Spinal cord (tissue), 10 donors: ENCODE data around the gene STRBP. TPM values are rescaled to one million over a fixed set of nuclear protein-coding genes. Genes with fewer than 3 reads are reported as not detected.
"Not testable (repeated sequence)": the region's sequence is repeated elsewhere in the genome, so short reads cannot be mapped to it uniquely, and the experiment has no call there.

ENCODE experiments used
- DNase-seq, 6 donors: peaks; one replicate each; pipeline versions ENCODE4 v3.0.0 to v3.0.0-alpha.2; 2013 to 2015; ENCODE audit warnings: low spot score in 6 of 6, low read depth in 4 of 6
- H3K27ac ChIP-seq: one replicate; pipeline ENCODE4 v1.5.1; 2013; ENCODE audit warnings: low read depth, low read length, control low read depth
- H3K27me3 ChIP-seq: one replicate; pipeline ENCODE4 v1.6.1; 2013; ENCODE audit warnings: low read length; ENCODE audit not compliant: control insufficient read depth, insufficient read depth
- H3K36me3 ChIP-seq: one replicate; pipeline ENCODE4 v1.6.1; 2013; ENCODE audit warnings: low read length; ENCODE audit not compliant: control insufficient read depth, insufficient read depth
- H3K4me1 ChIP-seq: one replicate; pipeline ENCODE4 v1.6.1; 2013; ENCODE audit warnings: low read length; ENCODE audit not compliant: control insufficient read depth, insufficient read depth
- H3K4me3 ChIP-seq: one replicate; pipeline ENCODE4 v1.5.1; 2013; ENCODE audit warnings: low read depth, low read length, control low read depth
- H3K9me3 ChIP-seq: one replicate; pipeline ENCODE4 v1.6.1; 2013; ENCODE audit warnings: low read length; ENCODE audit not compliant: control insufficient read depth, insufficient read depth
- WGBS: methylation state at CpG from one replicate; pipeline ENCODE4 v1.1.5; 2013; ENCODE audit warnings: missing lambda C conversion rate; ENCODE audit not compliant: insufficient coverage; 5-methylcytosine and 5-hydroxymethylcytosine counted together
- polyA plus RNA-seq, 2 donors: library from polyadenylated mRNA; unstranded; fragments of 120-200 nt; gene quantifications; one replicate each; pipeline ENCODE4 v1.2.1, GENCODE V29; 2013; ENCODE audit not compliant: insufficient read length in 2 of 2
- total RNA-seq, 2 donors: library from RNA; depleted of rRNA in 1 of 2; stranded (reverse); fragments of 120-200 nt in 1 of 2; fragments of >200 nt in 1 of 2; gene quantifications; one replicate each; pipeline versions ENCODE4 v1.2.3 to v1.2.4, GENCODE V29; 2013 to 2014
- donor health status: healthy.

The STRBP gene
- total and polyA plus RNA-seq, 4 donors: 47.7 to 70.6 (median 60.7) TPM

- WGBS: 94% methylated on average over 2 of the region's 3 CpGs
- no peaks in the 10 kb centered on the region for H3K9me3 ChIP-seq
Observed at GRCh38 chr9:123255718-123256117, 12.7 kb downstream of the STRBP start.

DNA sequence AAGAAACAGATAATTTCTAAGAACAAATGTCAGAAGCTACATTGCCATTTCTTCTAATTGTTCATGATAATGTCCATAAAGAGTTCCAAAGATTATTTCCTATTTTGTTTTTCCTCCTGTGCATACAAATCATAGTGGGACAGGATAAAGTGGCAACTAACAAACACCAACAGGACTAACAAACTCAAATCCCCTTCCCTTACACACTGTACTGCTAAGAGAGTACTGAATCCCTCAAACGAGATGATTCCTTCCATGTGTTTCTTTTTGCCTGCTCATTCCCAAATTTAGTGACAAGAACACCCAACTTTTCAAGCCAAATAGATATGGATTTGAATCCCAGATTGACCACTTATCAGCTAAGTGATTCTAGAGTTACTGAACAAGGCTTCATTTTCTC is 15.2 kb downstream of the STRBP start:
- DNase-seq: no peak
- Histone ChIP-seq H3K4me3 (no peak overlapping the region), H3K4me1 (no peaks in the 10 kb centered on the region), H3K27me3 (no peaks in the 10 kb centered on the region), H3K36me3 (no peaks in the 10 kb centered on the region), H3K9me3 (no peaks in the 10 kb centered on the region), H3K27ac (no peak overlapping the region)
- 80% methylated on average over 1 of the region's 1 CpG for WGBS

More at GRCh38 chr9:123255718-123256117, 12.7 kb downstream of the STRBP start:
- Histone ChIP-seq H3K4me3 (no peak overlapping the region), H3K36me3 (no peaks in the 10 kb centered on the region), H3K27me3 (no peaks in the 10 kb centered on the region), H3K4me1 (no peaks in the 10 kb centered on the region), H3K27ac (no peak overlapping the region)
- no peak for DNase-seq

DNA sequence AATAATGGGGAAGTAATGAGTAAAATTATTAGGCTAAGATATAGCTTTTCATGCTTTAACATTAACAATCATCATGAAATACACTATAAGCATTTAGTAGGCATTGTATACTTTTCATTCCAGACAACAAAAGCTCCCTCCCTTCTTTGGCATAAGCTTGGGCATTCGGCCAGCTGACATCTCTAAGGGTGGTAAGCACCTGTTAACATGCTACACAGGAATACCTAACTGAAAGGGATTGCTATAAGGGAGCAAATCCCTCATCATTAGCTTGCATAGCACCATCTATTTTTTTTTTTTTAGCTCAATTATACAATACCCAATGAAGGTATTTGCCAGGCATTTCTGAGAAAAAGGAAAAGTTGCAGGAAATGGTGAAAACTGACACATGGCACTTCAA is 16.6 kb downstream of the STRBP start:
- no peak overlapping the region for H3K4me3 ChIP-seq
- no peaks in the 10 kb centered on the region for H3K27me3 ChIP-seq
- H3K9me3 ChIP-seq: no peaks in the 10 kb centered on the region
- whole genome bisulfite sequencing: no CpG with 5 or more reads among the region's 1 CpG
- no peaks in the 10 kb centered on the region for H3K36me3 ChIP-seq
- H3K27ac ChIP-seq: no peak overlapping the region
- no peak for DNase-seq
- H3K4me1 ChIP-seq: no peaks in the 10 kb centered on the region

- Histone ChIP-seq H3K9me3 (no peaks in the 10 kb centered on the region), H3K36me3 (no peaks in the 10 kb centered on the region), H3K4me3 (no peak overlapping the region), H3K27me3 (no peaks in the 10 kb centered on the region), H3K27ac (no peak overlapping the region), H3K4me1 (no peaks in the 10 kb centered on the region)
- no peak for DNase-seq
- 100% methylated on average over 1 of the region's 1 CpG for WGBS
Observed at GRCh38 chr9:123251324-123251723, 17.1 kb downstream of the STRBP start.

GRCh38 chr9:123250504-123250903 is 17.9 kb downstream of the STRBP start:
- Histone ChIP-seq H3K9me3 (no peaks in the 10 kb centered on the region), H3K36me3 (no peaks in the 10 kb centered on the region), H3K4me3 (no peak overlapping the region), H3K27ac (no peak overlapping the region), H3K27me3 (no peaks in the 10 kb centered on the region), H3K4me1 (no peaks in the 10 kb centered on the region)
- no peak for DNase-seq
- WGBS: no CpG with 5 or more reads among the region's 1 CpG

GRCh38 chr9:123249162-123249561 is 19.2 kb downstream of the STRBP start:
- 96% methylated on average over 3 of the region's 4 CpGs for WGBS
- not testable (repeated sequence) for H3K4me3 ChIP-seq, H3K4me1 ChIP-seq, H3K9me3 ChIP-seq, DNase-seq, H3K27ac ChIP-seq, H3K36me3 ChIP-seq, H3K27me3 ChIP-seq

GRCh38 chr9:123248630-123249029 is 19.8 kb downstream of the STRBP start:
- Histone ChIP-seq H3K36me3 (no peaks in the 10 kb centered on the region), H3K27me3 (no peaks in the 10 kb centered on the region), H3K4me1 (no peaks in the 10 kb centered on the region), H3K9me3 (no peaks in the 10 kb centered on the region), H3K27ac (no peak overlapping the region), H3K4me3 (no peak overlapping the region)
- WGBS: 100% methylated on average over 2 of the region's 2 CpGs
- DNase-seq: no peak

GRCh38 chr9:123246534-123246933 is 21.9 kb downstream of the STRBP start:
- H3K36me3 ChIP-seq: no peaks in the 10 kb centered on the region
- no peaks in the 10 kb centered on the region for H3K27me3 ChIP-seq
- no peak overlapping the region for H3K27ac ChIP-seq
- no peak overlapping the region for H3K4me3 ChIP-seq
- DNase-seq: peak in 1 of 6 donors; percentile 17
- no peaks in the 10 kb centered on the region for H3K4me1 ChIP-seq
- H3K9me3 ChIP-seq: no peaks in the 10 kb centered on the region

DNA sequence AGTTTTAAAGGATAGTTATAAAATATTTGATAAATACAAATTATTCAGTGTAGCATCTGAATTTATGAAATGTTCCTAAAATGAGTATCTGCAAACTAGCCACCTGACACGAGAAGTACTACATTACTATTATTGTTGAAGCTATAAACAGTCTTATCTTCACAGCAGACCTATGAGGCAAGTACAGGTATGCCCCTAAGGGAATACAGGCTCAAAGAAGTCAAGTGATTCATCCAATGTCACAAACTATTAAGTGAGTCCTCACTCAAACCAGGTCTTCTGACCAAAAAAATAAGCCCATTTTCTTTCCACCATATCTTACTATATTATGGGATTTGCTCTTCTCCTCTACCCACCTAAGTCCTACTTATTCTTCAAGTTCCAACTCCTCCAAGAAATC is 28.7 kb downstream of the STRBP start:
- Histone ChIP-seq H3K4me3 (no peak overlapping the region), H3K9me3 (no peaks in the 10 kb centered on the region), H3K4me1 (no peaks in the 10 kb centered on the region), H3K27ac (no peak overlapping the region), H3K27me3 (no peaks in the 10 kb centered on the region), H3K36me3 (no peaks in the 10 kb centered on the region)
- WGBS: 100% methylated on average over 1 of the region's 1 CpG
- no peak for DNase-seq

DNA sequence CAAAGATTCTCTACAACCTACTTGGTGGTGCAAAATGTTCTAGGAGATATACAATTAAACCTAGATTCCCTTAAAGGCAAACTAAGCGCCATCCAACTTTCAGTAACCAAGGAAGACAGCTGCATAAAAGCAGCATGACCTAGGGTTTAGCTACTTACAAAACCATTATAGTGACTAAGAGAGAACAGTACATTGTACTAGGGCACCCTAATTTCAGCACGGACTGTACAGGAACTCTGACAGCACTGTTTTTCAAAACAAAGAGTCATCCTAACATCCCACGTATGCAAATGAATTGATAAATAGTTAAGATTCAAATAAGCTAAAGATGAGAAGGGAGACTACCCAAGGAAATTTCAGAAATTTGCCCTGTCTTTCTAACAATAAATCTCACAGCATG is 30.0 kb downstream of the STRBP start:
- H3K27ac ChIP-seq: no peak overlapping the region
- no CpG with 5 or more reads among the region's 3 CpGs for WGBS

More for the DNA sequence above, 30.0 kb downstream of the STRBP start:
- H3K4me1 ChIP-seq: no peaks in the 10 kb centered on the region
- H3K4me3 ChIP-seq: no peak overlapping the region
- no peaks in the 10 kb centered on the region for H3K9me3 ChIP-seq
- H3K36me3 ChIP-seq: no peaks in the 10 kb centered on the region
- no peaks in the 10 kb centered on the region for H3K27me3 ChIP-seq
- DNase-seq: no peak
